ENCODE data around the gene LAMB2. TPM values are rescaled to one million over a fixed set of nuclear protein-coding genes. Genes with fewer than 3 reads are reported as not detected.

LAMB2 gene
- total RNA-seq, 3 donors from 2014 or later = 411 to 700 (median 540) TPM

- Histone ChIP-seq H3K4me1 (peaks cover 0 to 10% of the 10 kb centered on the region in 2 donors), H3K27me3 (no peaks in the 10 kb centered on the region), H3K36me3 (peaks cover 12% of the 10 kb centered on the region), H3K9me3 (no peaks in the 10 kb centered on the region), H3K27ac (peak overlapping the region; percentile 74 to 85), H3K4me3 (peak overlapping the region; percentile 78 to 98 (median 94))
- intact Hi-C loops (cut with DNase I; ENCODE audit: low total_unique reads) = loop anchor here (1.0 kb wide), 1 partner anchor 16 kb away; the partner anchor contains the start of gene USP19
- DNase-seq (ENCODE audit: low spot score in 2 of 2) = no peak
- TF ChIP-seq POLR2A (IDR thresholded peaks at IDR 0.05) = no peak
- TF ChIP-seq CTCF (IDR thresholded peaks at IDR 0.05) = no peak
- TF ChIP-seq POLR2AphosphoS5 (IDR thresholded peaks at IDR 0.05) = no peak
Observed at GRCh38 chr3:49104052-49104426, 28.8 kb downstream of the LAMB2 start.

DNA sequence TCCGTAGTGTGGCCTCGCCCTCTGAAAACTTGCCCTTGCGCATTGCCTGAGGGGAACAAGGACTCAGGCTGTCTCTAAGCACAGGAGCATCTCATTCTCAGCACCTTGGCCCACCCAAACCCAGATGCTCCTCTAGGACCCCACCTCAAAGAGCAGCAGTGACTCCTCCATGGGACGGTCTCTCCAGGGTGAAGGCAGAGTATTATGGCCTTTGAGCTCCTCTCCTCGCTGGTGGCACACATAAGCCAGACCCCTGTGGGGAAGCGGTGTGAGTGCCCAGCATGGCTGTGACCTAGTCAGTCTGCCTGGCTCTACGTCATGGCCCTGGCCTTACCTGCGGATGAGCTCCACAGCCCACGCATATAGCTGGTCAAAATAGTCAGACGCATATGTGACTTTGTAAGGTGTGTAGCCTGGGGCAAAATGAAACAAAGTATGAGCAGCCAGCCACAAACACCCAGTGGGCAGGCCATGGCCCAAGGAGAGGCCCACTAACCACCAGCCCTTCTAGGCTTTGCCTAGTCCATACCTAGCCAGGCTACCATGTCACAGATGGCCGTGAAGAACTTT, 32.7 kb downstream of the LAMB2 start:
- H3K4me1 ChIP-seq = peaks cover 0 to 10% of the 10 kb centered on the region in 2 donors
- DNase-seq (ENCODE audit: low spot score in 2 of 2) = no peak
- no peak overlapping the region for H3K27ac ChIP-seq
- no peaks in the 10 kb centered on the region for H3K9me3 ChIP-seq
- peaks cover 7% of the 10 kb centered on the region for H3K36me3 ChIP-seq
- intact Hi-C loops (cut with DNase I; ENCODE audit: low total_unique reads) = no loop called here
- H3K27me3 ChIP-seq = no peaks in the 10 kb centered on the region
- TF ChIP-seq CTCF (IDR thresholded peaks at IDR 0.05) (no peak), POLR2AphosphoS5 (IDR thresholded peaks at IDR 0.05) (no peak), POLR2A (IDR thresholded peaks at IDR 0.05) (no peak)
- no peak overlapping the region for H3K4me3 ChIP-seq

DNA sequence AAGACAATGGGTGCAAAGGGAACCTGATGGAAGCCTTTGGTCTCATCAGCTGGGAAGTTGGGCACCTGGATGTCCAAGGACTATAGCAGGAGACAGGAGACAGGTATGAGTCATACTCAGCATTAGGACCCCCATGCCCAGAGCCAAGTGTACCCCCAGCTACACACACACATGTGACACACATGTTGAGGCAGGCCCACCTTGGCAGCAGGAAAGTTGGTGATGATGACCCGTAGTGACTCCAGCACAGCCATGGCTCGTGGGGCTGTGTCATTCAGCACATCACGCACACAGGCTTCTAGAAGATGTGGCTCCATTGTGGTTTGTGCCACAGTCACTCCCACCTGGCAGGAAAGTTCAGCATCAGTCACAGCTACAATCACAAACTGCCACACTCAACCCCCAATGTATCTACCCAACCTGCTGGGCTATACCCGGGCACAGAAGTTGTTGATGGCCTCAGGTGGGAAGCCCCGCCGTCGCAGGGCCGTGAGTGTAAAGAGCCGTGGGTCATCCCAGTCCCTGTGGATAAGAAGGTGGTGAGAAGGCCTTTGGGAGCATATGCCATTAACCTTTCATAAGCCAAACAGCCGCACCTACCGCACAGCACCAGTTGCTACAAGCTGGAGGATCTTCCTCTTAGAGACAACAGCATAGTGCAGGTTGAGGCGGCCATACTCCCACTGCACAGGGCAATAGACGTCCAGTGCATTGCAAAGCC, 33.8 kb downstream of the LAMB2 start:
- peaks cover 7% of the 10 kb centered on the region for H3K36me3 ChIP-seq

GRCh38 chr3:49098429-49098828, 34.4 kb downstream of the LAMB2 start:
- intact Hi-C loops (cut with DNase I; ENCODE audit: low total_unique reads) = no loop called here
- peaks cover 7% of the 10 kb centered on the region for H3K36me3 ChIP-seq
- no peak for TF ChIP-seq POLR2AphosphoS5 (IDR thresholded peaks at IDR 0.05)
- no peaks in the 10 kb centered on the region for H3K9me3 ChIP-seq
- H3K27ac ChIP-seq = no peak overlapping the region
- no peak for DNase-seq (ENCODE audit: low spot score in 2 of 2)
- H3K27me3 ChIP-seq = no peaks in the 10 kb centered on the region
- H3K4me1 ChIP-seq = peaks cover 0 to 3% of the 10 kb centered on the region in 2 donors
- H3K4me3 ChIP-seq = no peak overlapping the region

More for the DNA sequence above, 33.8 kb downstream of the LAMB2 start:
- no peak for DNase-seq (ENCODE audit: low spot score in 2 of 2)
- H3K27ac ChIP-seq = no peak overlapping the region
- TF ChIP-seq POLR2AphosphoS5 (IDR thresholded peaks at IDR 0.05) (no peak), POLR2A (IDR thresholded peaks at IDR 0.05) (no peak), CTCF (IDR thresholded peaks at IDR 0.05) (no peak)
- no peak overlapping the region for H3K4me3 ChIP-seq
- intact Hi-C loops (cut with DNase I; ENCODE audit: low total_unique reads) = no loop called here
- H3K27me3 ChIP-seq = no peaks in the 10 kb centered on the region
- H3K9me3 ChIP-seq = no peaks in the 10 kb centered on the region
- peaks cover 0 to 10% of the 10 kb centered on the region in 2 donors for H3K4me1 ChIP-seq

- peak; percentile 71 to 84 (median 78) for TF ChIP-seq POLR2AphosphoS5 (IDR thresholded peaks at IDR 0.05)
- TF ChIP-seq POLR2A (IDR thresholded peaks at IDR 0.05) = peak; percentile 77
- peak; percentile 20 to 62 (median 36) for TF ChIP-seq CTCF (IDR thresholded peaks at IDR 0.05)
- DNase-seq (ENCODE audit: low spot score in 2 of 2) = peak; percentile 97
- H3K4me3 ChIP-seq = peak within 1 kb of the TSS; percentile 84 to 99 (median 85)
- peak within 1 kb of the TSS; percentile 95 to 96 for H3K27ac ChIP-seq
- H3K27me3 ChIP-seq = no peaks in the 10 kb centered on the region
- H3K36me3 ChIP-seq = no peaks in the 10 kb centered on the region
- H3K9me3 ChIP-seq = no peaks in the 10 kb centered on the region
- H3K4me1 ChIP-seq = peaks cover 0 to 24% of the 10 kb centered on the region in 2 donors
- intact Hi-C loops (cut with DNase I; ENCODE audit: low total_unique reads) = no loop called here
Observed at GRCh38 chr3:49093853-49094767, 38.7 kb downstream of the LAMB2 start, which contains the start of gene QRICH1. TSS of gene QRICH1 (minus strand) at chr3:49094071. CDS start at chr3:49077017, 17,054 bp downstream.
